Measurements from ENCODE around the gene PLEKHA7.

DNA sequence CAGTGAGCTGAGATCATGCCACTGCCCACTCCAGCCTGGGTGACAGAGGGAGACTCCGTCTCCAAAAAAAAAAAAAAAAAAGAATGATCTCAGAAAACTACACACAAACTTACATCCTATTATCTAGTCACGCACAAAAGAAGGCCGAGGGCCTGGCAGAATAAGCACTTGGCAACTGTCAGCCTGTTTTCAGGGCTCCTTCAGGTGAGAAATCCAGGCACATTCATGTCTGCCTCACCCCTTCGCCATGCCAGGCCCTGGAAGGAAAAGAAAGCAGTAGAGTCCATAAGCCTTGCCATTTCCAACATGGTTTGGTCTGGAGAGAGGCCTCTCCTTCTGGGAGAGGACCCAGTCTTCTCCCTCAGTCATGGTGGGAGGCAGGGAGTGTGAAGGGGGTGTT lies 244.8 kb downstream of the PLEKHA7 start:
- no peak for TF ChIP-seq POLR2AphosphoS5 (IDR thresholded peaks at IDR 0.05)
- no peak for TF ChIP-seq CTCF (IDR thresholded peaks at IDR 0.05)

Data from breast epithelium (tissue), 3 donors.